GM19043 (cell line): ENCODE measurements around the gene MCC.

ENCODE experiments used
- ATAC-seq: cut with Tn5 transposase; IDR thresholded peaks from one replicate; pipeline ENCODE4 v1.9.1; 2021; ENCODE audit warnings: low read depth; ENCODE audit not compliant: unreplicated experiment

MCC gene

GRCh38 chr5:112975721-112976431 lies 512.4 kb downstream of the MCC start:
- peak; percentile 13 for ATAC-seq

GRCh38 chr5:112974901-112975300 lies 513.4 kb downstream of the MCC start:
- ATAC-seq, result no peak

- no peak for ATAC-seq
Measured at GRCh38 chr5:112973904-112974303, 514.3 kb downstream of the MCC start.

GRCh38 chr5:112973036-112973435 lies 515.2 kb downstream of the MCC start:
- no peak for ATAC-seq
